ENCODE data around the gene UBE2O.

Gene UBE2O

DNA sequence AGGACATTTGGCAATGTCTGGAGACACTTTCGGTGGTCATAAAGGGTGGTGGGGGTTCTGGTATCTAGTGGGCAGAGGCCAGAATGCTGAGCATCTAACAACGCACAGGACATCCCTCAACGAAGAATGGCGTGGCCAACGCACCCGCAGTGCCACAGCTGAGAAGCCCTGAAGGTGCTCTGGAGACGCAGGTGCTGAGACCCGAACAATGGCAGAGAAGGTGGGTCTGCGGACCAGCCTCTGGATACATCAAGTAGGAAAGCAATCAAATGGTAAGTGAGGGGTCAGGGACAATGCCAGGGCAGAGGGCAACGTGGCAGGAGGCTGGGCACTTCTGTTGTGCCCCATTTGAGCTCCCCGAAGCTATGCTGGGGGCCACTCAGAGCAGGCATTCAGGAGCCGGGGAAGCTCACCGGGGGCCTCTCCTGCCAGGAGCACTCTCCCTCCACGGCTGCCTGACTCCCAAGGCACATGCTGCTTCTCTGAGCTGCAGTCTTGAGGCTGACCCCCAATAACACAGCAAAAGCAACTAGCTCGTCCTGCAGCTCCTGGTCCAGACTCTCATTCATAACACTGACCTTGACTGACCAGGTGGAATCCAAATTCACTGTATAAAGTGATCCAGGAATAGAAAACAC, 42.5 kb downstream of the UBE2O start:
- no peak for DNase-seq

DNA sequence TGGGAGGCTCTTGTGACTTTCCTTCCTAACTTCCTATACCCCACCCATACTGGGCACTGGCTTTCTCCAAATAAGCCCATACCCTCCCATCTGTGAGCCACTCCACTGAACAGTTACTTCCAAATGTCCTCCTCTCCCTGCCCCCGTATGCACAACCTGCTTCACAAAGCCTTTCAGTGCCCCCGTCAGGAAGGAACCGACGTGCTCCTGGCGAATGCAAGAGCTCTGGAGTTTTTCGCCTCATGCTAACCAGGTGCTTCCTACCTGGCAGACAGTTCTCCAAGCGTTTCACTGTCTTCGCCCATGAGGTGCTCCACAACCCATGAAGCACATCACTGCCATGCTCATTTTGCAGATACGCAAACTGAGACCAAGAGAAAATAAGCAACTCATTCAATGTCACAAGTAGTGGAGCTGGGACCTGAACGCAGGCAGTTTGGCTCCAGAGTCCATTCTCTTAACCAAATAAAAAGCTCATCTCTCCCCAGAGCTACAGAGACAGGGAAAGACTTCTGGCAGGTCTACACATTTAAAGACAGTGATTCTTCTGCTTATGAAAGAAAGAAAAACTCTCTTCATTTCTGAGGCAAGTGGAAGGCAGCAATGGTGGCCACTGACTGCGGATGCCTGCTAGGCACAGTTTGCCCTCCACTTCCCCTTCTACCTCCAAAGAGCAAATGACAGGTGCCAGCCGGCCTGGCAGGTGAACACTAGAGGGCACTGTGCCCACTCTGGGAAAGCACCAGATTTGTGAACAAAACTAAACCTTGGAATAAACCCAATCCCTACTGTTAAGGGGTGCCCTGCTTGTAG, 44.7 kb downstream of the UBE2O start:
- DNase-seq, result peak; percentile 18

DNA sequence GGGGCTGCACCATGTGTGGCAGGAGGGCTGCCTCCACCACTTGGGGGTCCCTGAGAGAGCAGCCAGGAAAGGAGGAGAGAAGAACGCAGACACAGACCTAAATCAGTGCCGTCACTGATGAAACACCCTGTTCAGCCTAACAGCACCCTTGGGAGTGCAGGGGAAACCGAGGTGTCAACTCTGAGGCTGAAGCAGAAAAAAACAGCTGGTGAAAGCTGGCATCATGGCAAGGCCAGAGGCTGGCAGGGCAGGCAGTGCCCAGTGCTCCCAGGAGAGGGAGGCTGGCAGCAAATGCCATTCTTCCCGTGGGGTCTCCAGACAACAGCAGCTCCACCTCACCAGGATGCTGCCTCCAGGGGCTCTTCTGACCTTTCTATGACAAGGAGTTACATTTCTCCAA, 45.4 kb downstream of the UBE2O start:
- DNase-seq, result no peak

DNA sequence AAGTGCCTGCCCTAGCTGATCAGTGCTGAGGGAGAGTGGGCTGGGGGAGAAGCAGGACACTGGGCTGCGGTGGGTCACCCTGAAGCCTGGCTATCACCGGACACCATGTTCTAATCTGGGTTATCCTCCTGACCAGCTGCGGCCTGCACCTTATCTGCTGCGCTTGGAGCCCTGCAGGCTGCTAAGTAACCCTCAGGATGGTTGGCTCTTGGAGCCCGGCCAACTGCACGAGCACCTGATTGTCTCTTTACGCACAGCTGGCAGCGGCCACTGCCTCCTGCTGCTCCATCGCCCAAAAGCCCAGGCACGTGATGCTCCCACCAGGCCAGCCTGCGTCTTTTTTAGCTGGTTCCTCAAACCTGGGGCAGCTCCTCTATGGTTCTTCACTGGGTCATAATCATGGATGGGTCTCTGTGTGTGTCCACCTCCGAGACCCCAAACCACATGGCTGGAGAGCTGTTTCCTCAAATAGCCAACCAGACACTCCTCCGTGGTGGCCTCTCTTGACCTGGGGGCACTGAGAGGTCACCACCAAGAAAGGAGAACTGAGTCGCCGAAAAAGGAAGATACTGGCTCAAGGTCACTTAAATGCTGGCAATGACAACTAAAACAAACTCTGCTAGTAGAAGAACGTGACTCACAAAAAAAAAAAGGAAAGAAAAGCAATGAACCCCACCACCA, 46.8 kb downstream of the UBE2O start:
- peak; percentile 47 for DNase-seq

DNA sequence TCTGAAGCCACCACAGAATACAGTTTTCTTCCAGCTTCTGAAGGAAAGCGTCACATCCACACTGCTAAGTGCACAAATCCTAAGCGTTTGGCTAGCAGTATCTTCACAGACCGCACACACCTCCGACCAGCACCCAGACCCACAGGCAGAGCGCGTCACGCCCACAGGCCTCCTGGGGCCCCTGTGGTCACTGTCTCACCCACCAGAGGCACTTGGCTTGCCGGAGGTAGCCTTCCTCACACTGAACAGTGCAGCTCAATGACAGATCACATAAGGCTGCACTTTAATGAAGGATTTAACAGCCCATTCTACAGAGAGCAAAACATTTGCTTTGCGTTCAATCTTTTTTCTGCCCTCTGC, 47.4 kb downstream of the UBE2O start:
- DNase-seq, result no peak

DNA sequence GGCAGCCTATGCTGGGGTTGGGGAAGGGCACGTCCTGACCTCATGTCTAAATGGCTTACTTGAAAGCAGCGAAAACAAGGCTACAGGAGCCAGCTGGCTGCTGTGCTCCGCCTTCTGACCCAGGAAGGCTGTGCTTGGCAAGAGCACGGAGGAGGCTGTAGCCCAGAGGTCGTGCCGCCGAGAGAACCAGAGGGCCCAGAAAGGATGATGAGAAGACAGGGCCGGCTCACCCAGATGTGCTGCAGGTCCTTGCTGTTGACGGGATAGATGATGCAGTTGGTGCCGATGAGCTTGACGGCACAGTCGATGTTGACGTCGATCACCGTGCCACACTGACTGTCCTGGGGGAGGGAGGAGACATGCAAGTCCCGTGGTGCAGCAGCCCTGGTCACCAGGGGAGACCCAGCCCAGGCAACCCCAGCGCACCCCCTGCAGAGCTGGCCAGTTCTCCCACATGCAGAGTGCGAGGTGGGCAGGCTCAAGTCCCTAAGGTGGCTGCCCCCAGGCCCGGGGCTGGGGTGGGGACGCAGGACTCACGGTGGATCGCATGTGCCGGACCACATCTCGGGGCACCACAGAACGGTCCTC, 47.9 kb downstream of the UBE2O start:
- no peak for DNase-seq

DNA sequence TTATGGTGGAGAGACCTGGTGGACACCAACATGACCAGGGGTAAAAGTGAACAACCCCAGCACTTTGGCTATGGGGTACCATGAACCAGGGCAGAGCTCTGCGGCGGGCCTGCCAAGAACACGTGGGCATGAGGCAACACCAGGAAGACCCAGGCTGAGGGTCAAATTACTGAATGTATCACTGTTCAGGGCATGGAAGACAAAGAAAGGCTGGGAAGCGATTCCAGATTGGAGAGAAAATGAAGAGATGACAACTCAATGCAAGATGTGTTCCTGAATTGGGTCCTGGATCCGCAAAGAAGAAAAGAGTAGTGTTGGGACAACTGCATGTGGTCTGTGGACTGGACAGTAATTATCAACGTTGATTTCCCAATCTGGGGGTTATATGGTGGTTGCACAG, 48.7 kb downstream of the UBE2O start:
- DNase-seq, result no peak

DNA sequence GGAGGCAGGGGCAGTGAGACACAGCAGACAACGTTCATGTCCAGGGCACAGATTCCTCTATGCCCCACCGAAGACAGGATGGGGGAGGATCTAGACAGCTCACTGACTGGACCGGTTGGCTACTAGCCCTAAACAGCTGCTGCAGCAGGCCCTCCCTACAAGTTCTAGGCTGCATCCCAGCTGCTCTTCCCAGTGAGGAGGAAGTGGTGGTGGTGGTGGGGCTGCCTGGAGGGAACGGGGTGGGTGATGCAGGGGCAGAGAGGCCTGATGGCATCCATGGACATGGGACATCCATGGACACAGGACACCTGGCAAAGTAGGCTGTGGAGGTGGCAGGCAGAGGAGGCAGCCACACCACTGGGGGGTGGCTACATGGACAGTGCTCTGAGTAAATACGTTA, 50.2 kb downstream of the UBE2O start:
- DNase-seq, result no peak

DNA sequence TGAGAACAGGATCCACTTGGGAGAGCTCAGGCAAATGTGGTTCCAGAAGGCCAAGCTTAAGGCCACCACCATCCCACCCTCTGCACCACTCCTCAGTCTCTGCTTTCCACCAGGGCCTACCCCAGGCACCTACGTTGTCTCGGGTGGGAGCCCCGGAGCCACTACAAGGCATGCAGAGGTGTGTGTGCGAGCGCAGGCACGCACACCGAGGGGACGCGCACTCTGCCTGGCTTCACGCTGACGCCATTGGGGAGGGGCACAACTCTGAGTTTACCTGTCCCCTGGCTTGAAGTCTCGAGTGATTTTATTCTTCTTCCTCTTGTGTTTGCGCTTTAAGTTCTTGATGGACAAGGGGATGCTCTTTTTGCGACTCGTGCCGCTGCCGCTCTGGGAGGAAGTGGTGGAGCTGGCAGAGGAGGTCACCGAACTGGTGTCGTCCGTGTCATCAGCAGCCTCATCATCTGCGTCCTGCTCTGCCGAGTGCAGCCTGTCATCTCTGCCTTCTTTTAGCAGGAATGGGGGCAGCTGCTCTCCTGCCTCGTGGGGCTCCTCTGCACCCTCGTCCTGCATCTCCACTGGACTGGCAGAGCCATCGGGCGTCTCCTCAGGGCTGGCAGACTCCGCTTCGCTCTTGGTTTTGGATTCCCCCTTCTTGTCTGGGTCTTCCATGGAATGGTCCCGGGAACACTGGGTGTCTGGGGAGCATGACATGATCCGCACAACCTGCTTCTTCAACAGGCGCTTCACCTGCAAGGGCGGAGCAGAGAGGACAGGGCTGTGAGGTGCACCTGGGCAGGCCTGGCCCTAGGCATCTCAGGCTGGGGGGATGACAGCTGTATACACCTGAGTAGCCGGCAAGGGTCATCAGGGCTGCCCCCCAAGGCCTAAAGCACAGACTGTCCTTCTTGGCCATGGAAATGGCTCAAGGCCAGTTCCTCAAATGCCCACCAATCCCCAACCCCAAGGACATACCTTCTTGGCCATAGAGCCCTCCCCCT, 53.5 kb downstream of the UBE2O start:
- no peak for DNase-seq

DNA sequence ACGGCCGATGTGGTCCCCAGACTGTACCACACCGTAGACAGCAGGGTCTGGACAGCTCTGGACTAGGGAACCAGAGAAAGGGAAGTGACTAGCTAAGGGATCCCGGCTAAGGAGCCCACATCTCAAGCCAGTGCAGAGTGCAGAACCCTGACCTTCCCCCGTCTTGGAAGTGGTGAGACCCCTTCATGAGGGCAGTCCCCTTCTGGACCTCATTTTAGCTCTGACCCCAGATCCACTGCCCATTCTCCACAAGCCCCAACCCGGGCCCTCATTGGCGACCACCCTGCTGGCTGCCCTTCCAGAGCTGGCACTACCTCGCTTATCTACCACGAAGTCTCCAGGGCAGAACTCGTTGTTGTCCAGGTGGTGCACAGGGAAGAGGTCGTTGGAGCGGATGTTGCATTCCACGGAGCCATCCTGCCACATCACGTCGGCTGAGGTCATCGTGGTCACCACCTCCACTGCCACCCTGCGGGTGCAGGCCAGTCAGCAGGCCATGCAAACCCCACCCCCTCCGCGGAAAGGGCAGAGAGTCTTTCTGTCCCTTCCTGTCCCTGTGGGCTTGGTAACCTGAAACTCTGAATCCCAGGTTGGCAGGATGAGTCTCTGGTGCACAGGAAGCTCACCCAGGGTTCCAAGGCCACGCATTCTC, 54.3 kb downstream of the UBE2O start:
- DNase-seq, result no peak

DNA sequence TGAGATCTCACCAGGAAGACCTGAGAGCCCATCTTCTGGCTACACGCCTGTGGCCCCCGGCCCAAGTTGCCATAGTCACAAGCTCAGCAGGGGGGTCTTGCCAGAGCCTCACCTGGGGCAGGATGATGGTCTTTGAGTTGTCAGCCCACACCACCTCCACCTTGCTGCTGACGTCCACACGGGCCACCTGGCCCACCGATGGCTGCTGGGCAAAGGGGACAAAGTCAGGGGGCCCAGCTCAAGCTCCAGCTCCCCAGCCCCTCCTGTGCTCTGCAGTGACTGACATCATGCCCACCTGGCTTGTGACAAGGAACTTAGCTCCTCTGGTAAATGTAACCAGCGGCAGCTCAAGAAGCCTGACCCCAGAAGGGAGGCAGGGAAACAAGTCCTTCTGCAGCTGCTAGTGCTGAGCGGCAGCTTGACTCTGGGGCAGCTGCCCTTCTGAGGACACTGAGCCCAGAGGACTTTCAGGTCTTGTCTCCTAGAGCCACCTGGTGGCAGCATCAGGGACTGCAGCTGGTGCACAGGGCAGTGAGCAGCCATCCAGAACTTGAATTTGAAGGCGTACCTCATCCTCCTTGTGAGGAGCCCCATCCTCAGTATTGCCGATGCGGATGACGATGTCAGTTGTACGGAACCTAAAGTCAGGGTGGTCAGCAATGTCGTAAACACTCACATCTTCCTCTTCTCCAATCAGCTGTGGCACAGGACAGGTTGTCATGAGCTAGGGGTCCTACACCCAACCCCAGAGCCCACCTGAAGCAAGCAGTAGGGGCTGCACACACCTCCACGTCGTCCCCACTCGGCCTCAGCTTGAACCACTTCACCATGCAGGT, 55.0 kb downstream of the UBE2O start:
- DNase-seq, result peak; percentile 57

DNA sequence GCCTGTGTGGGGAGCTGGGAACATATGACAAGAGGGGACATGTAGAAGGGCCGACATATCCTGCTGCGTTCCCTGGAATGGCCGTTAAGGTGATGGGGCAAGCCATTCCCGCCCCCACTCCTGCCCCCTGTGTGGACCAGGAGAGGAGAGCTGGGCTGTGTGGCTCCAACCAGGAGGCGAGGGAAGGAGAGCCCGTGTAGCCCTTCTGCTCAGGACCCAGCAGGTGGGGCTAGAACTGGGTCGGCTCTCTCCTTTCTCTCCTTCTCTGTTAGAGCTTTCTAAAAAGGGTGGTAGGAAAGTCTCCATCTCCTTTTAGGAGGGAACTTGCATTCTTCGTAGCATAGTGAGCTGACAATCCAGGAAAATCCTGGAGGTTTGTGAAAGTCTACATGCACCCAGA, 55.8 kb downstream of the UBE2O start:
- no peak for DNase-seq

DNA sequence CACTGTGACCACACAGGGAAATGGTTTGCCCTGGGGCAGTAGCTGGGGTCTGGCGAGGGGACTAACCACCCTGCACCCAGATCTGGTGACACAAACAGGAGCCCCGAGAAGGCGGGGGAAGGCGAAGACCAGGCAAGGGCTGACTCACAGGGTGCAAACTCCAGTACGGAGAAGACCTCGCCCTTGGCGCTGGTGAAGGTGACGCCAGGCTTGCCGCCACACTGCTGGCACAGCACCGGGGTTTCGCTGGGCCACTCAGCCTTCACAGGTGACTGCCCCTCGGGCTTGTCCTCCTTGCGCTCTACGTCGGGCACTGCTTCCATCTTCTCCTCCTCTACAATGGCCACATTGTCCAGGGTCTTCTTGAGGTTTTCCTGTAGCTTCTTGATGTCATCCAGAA, 57.0 kb downstream of the UBE2O start:
- DNase-seq, result no peak

DNA sequence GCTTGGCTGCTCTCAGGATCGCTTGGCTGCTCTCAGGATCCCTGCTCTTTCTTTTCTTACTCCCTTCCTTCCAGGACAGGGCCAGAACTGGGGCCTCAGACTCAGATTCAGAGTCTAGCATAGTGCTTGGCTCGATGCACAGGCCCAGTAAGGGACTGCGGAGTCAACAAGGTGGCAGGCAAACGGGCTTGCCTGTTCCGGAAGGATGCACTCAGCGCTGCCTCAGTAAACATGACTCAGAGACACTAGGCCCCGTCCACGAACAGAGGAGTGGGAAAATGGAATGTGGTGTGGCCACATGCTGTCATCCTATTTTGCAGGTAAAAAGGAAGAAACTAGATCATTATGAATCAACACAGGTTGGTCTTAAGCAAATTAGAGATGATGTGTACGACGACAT, 58.8 kb downstream of the UBE2O start:
- no peak for DNase-seq

DNA sequence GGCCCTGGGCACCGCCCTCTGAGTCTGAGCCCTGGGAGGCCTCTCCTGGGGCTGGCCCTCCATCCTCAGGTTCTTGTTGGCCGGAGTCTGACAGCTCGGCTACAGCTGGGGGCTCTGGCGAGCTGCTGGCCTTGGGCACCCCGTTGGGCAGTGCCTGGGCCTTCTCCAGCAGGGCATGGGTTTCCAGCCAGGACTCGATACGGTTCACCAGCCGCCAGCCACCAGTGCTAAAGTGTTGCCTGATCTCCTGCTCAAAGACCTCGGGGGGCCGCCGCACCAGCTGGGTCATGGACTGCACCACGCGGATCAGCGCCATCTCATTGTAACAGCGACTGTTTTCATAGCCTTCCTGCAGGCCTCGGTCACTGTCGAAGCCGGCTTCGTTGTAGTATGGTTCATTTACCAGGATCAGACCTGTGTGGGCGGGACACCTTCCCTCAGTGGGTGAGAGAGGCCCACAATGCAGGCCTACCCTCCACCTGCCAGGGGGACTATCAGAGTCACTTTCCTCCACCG, 61.7 kb downstream of the UBE2O start:
- DNase-seq, result no peak

DNA sequence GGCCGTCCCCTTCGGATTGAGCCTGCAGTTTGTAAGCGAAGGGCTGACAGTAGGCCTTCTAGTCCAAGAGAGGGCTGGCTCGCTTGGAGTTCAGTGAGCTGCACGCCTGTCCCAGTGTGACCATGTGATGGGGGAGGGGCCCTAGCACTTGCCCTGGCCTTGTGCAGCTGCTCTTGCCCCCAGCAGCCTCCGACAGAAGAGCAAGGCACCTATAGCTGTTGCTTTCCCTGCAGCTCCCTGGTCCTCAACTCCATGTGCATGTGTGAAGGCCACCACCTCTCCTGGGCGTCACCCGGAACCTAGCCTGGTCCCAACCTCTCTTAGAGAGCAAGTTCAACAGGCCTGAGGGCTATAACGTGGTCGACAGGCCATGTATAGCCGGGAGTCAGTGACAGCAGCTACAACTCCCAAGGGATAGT, 62.9 kb downstream of the UBE2O start:
- DNase-seq, result no peak

DNA sequence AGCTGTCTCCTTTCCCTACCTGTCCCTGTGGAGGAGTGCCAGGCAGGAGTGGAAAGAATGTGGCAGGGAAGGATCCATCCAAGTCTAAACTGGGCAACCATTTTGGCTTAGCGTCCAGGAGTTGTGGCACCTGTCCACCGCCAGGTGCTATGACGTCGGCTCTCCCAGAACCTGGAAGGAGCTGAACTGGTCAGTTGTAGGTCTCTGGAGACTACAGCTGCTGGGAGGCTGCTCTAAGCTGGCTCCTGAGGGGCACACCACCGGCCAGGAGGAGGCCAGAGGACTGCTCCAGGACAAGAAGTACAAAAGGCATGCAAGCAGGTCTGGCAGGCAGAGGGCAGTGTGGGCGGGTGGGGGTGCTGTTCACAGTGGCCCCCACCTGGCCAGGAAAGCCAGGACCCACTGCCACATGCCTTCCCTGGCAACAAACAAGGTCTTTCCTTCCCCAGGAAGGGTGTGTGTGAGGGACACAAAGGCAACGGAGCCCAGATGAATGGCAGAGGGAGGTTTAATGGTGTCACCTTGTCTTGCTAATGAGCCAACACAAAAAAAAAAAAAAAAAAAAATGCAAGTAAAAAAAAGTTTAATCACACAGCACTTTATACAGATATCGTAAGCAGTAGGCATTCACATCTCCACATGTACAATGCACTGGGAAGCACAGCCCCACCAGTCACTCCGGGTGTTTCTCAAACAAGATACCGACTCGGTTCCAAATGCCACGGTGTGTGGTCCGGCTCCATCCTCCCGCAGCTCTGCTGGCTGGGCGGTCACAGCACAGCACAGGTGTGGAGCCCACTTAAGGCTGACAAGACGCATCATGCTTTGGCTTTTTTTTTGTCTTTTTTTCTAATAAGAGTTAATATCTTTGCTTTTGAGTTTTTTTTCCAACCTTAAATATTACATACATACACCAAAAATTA, 63.7 kb downstream of the UBE2O start:
- DNase-seq, result no peak

DNA sequence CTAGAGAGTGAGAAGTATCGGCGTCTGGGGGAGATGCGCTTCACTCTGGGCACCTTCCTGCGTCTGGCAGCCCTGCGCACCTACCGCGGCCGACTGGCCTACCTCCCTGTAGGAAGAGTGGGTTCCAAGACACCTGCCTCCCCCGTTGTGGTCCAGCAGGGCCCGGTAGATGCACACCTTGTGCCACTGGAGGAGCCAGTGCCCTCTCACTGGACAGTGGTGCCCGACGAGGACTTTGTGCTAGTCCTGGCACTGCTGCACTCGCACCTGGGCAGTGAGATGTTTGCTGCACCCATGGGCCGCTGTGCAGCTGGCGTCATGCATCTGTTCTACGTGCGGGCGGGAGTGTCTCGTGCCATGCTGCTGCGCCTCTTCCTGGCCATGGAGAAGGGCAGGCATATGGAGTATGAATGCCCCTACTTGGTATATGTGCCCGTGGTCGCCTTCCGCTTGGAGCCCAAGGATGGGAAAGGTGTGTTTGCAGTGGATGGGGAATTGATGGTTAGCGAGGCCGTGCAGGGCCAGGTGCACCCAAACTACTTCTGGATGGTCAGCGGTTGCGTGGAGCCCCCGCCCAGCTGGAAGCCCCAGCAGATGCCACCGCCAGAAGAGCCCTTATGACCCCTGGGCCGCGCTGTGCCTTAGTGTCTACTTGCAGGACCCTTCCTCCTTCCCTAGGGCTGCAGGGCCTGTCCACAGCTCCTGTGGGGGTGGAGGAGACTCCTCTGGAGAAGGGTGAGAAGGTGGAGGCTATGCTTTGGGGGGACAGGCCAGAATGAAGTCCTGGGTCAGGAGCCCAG, 65.8 kb downstream of the UBE2O start:
- DNase-seq, result no peak

Measured in NCI-H2227 treated with DMSO at 0.1 percent for 48 hours (cell line).